Cardiac fibroblast (primary cell): ENCODE results near the gene RAB11FIP2.

ENCODE experiments used
- DNase-seq, 2 donors: peaks; one replicate each; pipeline versions ENCODE4 v3.0.0 to v3.0.0-alpha.2; 2010; ENCODE audit warnings: low read depth in 2 of 2
- H3K4me3 ChIP-seq, 2 donors: replicated peaks in 1 of 2; 1 replicate in 1 of 2; 2 replicates in 1 of 2; pipeline ENCODE4 v1.5.1; 2011; ENCODE audit warnings: low read depth in 2 of 2, low read length in 2 of 2, mild to moderate bottlenecking in 2 of 2, moderate library complexity in 1 of 2
- TF ChIP-seq, protein P1 (sequence below): IDR thresholded peaks from one replicate; pipeline ENCODE4 v1.5.1; 2011; ENCODE audit warnings: low read depth, mild to moderate bottlenecking, low read length, inconsistent platforms

RAB11FIP2 gene

DNA sequence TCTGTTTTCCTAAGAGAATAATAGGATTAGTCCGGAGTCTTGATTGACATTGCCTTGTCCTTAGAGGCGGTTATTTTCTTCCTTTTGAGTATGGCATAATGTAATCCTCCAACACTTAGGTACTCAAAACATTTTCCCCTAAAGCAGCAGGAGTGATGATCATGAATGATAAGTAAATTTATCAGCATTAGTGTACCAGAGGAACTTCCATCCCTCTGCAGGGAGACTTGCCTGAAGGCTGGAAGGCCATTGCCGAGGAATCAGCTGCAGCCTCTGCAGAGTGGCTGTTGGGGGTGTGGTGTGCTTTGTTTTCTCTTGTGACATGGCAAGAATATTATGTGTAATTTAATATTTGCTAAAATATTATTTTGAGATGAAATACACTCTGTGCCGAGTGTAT lies 56.8 kb downstream of the RAB11FIP2 start:
- TF ChIP-seq, protein P1, sequence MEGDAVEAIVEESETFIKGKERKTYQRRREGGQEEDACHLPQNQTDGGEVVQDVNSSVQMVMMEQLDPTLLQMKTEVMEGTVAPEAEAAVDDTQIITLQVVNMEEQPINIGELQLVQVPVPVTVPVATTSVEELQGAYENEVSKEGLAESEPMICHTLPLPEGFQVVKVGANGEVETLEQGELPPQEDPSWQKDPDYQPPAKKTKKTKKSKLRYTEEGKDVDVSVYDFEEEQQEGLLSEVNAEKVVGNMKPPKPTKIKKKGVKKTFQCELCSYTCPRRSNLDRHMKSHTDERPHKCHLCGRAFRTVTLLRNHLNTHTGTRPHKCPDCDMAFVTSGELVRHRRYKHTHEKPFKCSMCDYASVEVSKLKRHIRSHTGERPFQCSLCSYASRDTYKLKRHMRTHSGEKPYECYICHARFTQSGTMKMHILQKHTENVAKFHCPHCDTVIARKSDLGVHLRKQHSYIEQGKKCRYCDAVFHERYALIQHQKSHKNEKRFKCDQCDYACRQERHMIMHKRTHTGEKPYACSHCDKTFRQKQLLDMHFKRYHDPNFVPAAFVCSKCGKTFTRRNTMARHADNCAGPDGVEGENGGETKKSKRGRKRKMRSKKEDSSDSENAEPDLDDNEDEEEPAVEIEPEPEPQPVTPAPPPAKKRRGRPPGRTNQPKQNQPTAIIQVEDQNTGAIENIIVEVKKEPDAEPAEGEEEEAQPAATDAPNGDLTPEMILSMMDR = no peak
- no peak for DNase-seq
- H3K4me3 ChIP-seq = no peak overlapping the region

DNA sequence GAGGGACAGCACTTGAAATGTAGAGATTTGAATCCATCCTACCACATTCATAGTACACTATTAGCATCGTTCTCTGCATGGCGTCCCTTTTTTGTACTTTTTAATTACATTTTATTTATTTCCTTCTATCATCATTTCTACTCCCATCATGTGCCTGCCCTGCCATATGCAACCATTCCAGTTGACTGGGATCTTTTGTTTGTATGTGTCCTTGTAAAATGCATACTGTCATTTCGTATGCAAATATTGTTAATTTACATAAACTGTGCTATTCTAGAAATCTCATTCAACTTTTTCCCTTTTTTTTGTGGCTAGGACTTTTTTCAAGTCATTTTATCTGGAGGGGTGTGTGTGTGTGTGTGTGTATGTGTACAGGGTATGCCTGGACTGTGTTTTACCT lies 57.9 kb downstream of the RAB11FIP2 start:
- TF ChIP-seq, protein P1 = no peak
- no peak for DNase-seq

DNA sequence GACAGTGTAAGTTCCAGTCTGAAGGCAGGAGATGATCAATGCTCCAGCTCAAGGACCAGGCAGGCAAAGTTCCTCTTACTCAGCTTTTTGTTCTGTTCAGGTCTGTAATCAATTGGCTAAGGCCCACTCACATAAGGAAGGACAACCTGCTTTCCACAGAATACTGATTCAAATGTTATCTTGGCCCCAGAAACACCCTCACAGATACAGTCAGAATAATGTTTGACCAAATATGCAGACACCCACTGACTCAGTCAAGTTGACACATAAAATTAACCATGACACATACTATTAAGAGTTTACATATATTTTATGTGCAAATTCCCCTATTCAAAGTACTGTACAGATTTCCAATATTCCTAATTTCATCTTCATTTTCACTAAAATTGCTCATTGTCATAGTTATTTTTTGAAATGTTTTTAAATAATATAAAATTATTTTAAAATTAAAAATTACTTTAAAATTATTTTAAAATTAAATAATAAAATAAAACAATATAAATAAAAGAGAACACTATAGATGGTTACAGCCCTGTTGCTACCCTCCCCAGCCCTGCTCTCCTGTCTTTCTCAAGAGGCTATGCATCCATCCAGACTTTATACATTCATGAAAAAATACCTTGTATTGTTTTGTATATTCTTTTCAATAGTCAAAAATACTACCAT lies 59.4 kb downstream of the RAB11FIP2 start:
- TF ChIP-seq, protein P1 = no peak
- peak in 1 of 2 donors; percentile 24 for DNase-seq
- no peak overlapping the region for H3K4me3 ChIP-seq

More for the DNA sequence above, 57.9 kb downstream of the RAB11FIP2 start:
- H3K4me3 ChIP-seq = no peak overlapping the region

DNA sequence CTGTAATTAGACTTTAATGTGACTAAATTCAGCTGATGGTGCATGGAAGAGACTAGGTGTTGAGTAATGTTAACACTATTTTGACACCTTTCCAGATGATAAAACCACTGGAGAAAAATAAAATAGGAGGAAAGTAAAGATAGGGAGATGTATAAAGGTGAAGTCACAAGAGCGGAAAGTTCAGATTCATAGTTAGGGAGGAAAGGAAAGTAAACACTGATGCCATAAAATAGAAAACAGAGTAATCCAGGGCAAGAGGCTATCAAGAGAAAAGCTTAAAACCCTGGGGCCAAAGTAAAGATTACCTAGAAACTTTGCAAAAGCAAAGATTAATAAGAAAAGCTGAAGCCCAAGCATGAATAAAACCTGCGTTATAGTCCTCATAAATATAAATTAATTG lies 62.8 kb downstream of the RAB11FIP2 start:
- no peak for DNase-seq
- TF ChIP-seq, protein P1 = no peak
- no peak overlapping the region for H3K4me3 ChIP-seq

DNA sequence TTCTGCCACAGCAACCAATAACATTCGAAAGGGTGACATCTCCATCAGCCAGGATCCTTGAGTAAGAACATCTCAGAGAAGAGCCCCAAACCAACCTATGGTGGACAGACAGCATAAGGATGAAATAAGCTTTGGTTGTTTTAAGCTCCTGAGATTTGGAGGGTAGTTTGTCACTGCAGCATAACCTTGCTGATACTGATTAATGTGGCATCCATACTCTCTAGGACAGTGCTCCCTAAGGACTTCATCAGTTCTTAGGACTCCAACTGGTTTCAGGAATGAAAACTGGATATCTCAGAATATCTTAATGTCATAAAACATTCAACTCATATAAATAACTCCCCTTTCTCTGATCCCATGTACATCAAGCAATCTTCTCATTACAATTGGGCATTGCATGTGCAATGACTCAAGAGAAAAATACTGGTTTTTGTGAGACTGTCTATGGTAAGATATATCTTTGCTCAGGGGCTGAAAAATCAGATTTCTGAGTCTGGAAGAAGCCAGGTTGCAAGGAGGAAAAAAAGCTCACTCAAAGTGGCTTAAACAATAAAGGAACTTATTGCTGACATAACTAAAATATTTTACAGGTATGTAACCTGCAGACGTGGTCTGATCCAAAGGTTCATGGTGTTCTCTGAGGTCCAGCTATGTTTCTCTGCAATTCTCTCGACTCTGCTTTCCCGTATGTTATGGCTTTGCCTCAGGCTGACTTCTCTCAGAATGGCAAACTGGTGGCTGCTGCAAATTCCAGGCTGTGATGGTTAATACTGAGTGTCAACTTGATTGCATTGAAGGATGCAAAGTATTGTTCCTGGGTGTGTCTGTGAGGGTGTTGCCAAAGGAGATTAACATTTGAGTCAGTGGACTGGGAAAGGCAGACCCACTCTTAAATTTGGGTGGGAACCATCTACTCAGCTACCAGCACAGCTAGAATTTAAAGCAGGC lies 65.7 kb downstream of the RAB11FIP2 start:
- DNase-seq = no peak
- H3K4me3 ChIP-seq = no peak overlapping the region
- TF ChIP-seq, protein P1 = no peak

DNA sequence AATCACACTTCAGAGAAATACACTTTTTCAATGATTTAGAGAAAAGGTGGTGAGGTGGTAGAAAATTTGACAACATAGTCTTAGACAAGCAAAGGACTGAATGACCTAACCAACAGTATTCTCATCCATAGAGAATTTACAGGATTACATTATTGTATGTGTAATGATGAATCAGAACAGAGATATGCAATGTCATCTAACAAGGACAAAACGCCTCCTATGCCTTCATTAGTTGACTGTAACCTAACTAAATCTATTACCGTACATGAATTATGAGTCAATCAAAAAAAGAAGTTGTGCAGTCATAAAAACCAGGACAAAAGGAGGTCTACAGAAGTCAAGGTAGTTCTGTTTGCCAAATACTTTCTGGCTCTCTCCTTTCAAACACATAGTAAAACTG lies 66.5 kb downstream of the RAB11FIP2 start:
- TF ChIP-seq, protein P1 = no peak
- no peak overlapping the region for H3K4me3 ChIP-seq
- DNase-seq = peak; percentile 4 to 83
